NOMO-1 treated with DMSO at 0.1 percent for 48 hours (cell line): ENCODE data around the gene IL20RB.
"Not testable (repeated sequence)": the region's sequence is repeated elsewhere in the genome, so short reads cannot be mapped to it uniquely, and the experiment has no call there.

Experiments
- DNase-seq: peaks from one replicate; lab custom pipeline; 2025; ENCODE audit not compliant: unreplicated experiment; lab: John Stamatoyannopoulos, UW

The IL20RB gene

DNA sequence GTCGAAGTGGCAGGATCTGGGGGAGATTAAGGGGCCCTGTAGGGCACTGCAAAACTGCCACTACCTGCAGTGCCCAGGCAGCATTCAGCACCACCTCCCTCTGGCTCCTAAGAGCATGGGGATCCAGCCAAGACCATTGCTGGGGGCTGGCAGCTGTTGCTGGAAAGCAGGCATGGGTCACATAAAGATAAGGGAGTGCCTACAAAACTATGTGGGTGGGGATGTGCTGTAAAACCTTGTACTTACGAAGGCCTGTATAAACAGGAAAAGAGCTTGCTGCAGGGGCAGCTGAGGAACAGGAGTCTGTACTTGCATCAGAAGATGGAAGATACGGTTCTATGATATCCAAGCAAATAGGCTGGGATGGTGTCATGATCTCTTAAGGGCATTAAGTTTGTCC lies 27.1 kb downstream of the IL20RB start:
- DNase-seq, result no peak

- not testable (repeated sequence) for DNase-seq
Measured at GRCh38 chr3:136987398-136987980, 29.7 kb downstream of the IL20RB start.

GRCh38 chr3:136988651-136989050 lies 30.9 kb downstream of the IL20RB start:
- DNase-seq, result no peak

GRCh38 chr3:136989781-136990524 lies 32.2 kb downstream of the IL20RB start:
- no peak for DNase-seq

DNA sequence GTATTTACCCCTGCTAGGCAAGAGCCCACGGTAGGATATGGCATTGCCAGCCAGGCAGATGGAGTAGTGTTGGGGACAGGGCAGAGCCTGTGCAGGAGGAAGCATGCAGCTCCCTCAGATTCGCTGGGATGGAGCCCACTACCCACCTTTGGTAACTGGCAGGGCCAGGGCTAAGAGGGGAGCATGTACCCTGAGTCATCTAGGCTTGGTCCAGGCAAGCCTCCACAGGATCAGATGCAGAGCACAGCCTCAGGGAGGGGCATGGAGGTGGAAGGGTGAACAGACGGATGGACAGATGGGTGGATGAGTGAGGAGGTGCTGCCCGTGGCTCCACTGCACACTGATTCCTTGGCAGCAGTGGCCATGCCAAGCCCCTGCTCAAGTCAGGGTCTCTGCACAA lies 33.0 kb downstream of the IL20RB start:
- DNase-seq, result no peak

DNA sequence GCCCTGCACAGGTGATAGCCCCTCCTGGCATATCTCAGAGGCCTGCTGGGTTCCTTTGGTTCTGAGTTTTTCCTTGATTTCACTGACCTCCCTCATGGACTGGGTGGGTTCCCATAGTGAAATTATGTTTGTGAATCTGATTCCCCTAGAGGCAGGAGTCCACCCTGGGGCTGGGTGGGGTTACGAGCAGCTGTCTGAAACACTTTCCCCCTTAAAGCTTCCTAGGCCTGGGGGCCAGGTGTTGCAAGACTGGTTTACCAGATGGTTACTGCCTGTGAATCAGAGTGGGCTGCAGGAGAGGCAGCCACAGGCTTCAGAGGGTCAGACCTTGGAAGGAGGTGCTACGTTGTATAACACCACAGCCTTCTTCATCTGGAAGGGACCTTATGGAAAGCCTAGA lies 34.3 kb downstream of the IL20RB start:
- DNase-seq, result no peak

DNA sequence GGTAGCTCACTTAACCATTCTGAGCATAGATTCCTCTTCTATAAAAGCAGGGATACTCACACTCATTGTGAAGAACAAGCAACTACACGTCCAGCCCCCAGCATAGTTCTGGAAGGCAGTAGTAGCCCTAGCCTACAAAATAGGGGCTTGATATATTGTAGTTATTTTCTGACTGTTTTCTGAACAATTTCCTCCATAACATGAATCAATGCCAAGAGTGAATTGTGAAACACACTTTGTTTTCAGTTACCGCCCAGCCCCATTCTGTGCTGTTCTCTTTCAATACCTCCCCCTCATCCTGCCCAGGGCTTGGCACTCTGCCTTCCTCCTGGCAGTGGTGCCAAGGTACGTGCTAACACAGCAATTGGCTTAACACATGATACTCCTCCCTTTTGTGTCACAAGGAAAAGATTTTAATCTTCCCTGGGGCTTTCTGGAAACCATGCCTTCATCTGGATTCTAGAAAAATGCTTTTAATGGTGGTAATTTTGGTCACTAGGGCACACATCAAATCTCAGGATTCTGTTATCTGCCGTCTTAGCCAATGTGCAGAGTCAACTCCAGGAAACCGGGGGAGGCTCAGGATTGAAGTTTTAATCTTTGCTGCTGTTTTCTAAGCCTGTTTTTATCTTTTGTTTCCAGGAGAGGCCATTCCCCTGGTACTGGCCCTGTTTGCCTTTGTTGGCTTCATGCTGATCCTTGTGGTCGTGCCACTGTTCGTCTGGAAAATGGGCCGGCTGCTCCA lies 37.2 kb downstream of the IL20RB start:
- DNase-seq, result peak; percentile 37

DNA sequence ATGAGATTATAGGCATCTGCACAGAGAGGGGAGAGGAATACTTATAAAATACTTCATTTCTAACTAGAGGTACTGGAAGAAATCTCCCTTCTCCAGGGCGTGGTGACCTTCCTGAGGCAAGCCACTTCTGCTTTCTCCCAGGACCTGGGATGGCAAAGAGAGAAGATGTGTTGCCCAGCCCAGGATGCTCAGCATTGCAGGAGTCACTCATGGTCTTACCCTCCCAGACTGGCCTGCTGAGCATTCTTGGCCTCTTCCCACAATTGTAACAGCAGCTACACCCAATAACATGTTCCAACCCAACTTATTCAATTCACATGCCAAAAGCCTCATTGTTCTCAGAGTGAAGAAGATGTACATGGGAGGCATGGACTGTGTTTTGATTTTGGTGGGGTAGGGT lies 37.9 kb downstream of the IL20RB start:
- no peak for DNase-seq

DNA sequence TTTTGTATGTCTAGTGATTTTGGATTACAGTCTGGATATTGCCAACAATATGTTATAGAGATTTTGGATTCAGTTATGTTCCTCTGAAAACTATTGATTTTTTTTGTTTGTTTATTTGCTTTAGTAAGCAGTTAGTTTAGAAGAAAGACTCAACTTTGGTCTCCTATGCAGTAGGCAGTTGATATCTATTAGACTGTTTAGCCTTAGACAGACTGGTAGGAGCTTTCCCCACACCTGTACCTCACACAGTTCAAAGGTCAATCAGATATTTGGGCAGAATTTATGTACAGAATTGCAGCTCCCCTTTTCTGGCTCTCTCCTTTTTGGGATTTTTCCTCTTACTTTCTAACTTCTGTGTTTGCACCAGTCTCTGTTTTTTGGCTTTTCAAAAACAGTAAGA lies 42.3 kb downstream of the IL20RB start:
- DNase-seq, result no peak

DNA sequence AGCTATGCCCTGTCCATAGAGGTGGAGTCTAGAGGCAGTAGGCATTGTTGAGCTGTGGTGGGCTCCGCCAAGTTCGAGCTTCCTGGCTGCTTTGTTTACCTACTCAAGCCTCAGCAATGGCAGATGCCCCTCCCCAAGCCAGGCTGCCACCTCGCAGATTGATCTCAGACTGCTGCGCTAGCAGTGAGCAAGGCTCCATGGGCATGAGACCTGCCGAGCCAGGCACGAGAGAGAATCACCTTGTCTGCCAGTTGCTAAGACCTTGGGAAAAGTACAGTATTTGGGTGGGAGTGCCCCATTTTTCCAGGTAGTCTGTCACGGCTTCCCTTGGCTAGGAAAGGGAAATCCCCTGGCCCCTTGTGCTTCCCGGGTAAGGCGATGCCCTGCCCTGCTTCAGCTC lies 49.6 kb downstream of the IL20RB start:
- DNase-seq, result not testable (repeated sequence)

DNA sequence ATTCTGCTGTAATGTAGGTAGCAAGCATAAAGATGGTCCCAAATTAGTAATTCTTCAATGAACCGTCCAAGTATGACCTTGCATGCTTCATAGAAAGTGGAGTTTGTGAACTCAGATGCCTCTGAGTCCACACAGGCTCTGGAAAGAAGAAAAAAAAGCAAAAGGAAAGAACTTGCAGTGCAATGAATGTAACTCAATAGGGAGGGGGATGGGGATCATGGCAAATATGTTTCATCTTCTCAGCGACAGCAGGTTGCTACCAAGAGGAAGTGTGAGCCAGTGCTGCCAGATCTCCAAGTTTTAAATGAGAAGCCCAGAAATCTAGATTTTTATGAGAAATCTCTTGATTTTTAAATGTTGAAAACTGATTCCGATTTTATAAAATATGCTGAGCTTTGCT lies 50.3 kb downstream of the IL20RB start:
- no peak for DNase-seq

DNA sequence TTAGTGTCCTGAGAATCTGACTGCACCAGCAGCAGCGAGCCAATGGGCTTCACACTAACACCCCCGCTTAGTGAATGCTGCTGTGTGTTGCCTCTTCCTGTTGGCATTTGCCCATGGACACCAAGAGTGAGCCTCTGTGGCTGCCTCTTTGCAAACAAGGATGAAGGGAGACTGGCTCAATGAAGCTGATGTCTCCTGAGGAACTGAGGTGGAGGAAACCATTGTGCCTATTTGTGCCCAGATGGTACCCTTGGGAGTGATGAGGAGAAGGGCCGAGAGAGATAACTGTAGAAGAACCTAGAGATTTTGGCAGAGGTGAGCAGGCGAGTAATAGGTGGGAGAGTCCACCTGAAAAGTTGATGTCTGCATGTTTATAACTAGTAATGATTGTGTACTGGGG lies 51.2 kb downstream of the IL20RB start:
- no peak for DNase-seq

DNA sequence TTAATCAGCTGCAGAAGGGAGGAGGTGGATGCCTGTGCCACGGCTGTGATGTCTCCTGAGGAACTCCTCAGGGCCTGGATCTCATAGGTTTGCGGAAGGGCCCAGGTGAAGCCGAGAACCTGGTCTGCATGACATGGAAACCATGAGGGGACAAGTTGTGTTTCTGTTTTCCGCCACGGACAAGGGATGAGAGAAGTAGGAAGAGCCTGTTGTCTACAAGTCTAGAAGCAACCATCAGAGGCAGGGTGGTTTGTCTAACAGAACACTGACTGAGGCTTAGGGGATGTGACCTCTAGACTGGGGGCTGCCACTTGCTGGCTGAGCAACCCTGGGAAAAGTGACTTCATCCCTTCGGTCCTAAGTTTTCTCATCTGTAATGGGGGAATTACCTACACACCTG lies 52.4 kb downstream of the IL20RB start:
- no peak for DNase-seq

DNA sequence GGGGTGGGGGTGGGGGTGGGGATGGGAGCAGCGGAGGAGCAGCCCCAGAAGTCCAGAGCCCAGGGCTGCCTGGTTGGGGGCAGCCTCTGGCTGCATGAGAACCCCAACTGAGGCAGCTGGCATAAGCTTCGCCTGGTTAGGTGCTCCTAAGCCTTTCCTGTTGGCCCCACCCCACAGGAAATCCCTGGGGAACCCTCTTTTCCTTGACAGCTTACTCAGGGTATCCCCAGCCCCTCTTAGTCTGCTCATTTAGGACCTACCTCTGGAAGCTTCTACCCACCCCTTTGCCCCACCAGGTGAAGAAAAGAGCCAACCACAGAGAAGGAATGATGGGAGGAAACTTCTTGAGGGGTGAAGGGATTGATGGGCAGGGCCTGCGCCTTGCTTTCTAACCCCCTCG lies 53.4 kb downstream of the IL20RB start:
- no peak for DNase-seq

GRCh38 chr3:137012097-137012501 lies 54.3 kb downstream of the IL20RB start:
- DNase-seq, result no peak

- peak; percentile 84 for DNase-seq
Measured at GRCh38 chr3:137013951-137014688, 56.3 kb downstream of the IL20RB start.

GRCh38 chr3:137017316-137017715 lies 59.5 kb downstream of the IL20RB start:
- not testable (repeated sequence) for DNase-seq

DNA sequence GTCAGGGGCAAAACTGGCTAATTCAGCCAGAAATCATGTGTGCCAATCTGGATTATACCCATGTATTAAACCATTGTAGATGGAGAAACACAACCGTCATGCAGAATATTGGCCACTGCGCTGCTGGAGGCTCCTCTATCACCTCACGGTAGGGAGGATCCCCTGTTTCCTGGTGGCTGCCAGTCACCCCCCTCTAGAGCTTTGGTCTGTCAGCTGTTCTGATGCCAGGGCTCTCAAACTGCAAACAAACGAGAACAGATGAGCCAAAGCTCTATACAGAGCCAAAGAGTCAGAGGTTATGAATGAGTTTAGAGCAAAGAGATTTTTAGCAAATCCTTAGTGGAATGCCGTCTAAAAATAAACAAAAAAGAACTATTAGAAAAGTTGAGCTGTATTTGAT lies 62.5 kb downstream of the IL20RB start:
- no peak for DNase-seq

DNA sequence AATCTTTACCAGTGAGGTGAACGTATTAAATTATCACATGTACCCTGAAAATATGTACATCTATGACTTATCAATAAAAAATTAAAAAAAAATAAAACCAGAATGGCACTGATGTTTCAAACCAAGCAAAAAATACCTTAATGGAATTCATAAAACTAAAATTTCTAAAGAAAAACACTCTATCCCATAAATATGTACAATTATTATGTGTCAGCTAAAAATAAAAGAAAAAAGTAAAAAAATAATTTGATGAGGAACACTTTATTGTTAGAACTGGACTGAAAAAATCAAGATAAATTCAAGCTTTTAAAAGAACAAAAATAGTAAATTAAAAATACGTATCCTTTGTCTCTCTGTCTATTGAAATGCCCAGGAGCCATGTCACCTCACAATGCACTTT lies 63.1 kb downstream of the IL20RB start:
- no peak for DNase-seq

GRCh38 chr3:137024348-137024747 lies 66.6 kb downstream of the IL20RB start:
- DNase-seq, result peak; percentile 31

GRCh38 chr3:137026701-137027100 lies 68.9 kb downstream of the IL20RB start:
- DNase-seq, result no peak
